ENCODE results near the gene CCDC47. TPM values are rescaled to one million over a fixed set of nuclear protein-coding genes. Genes with fewer than 3 reads are reported as not detected.

Gene CCDC47
- total and polyA plus RNA-seq, 2 donors (not counting 1 experiment from before 2014, with no cell fraction given) = 7.4 to 39.7 TPM

DNA sequence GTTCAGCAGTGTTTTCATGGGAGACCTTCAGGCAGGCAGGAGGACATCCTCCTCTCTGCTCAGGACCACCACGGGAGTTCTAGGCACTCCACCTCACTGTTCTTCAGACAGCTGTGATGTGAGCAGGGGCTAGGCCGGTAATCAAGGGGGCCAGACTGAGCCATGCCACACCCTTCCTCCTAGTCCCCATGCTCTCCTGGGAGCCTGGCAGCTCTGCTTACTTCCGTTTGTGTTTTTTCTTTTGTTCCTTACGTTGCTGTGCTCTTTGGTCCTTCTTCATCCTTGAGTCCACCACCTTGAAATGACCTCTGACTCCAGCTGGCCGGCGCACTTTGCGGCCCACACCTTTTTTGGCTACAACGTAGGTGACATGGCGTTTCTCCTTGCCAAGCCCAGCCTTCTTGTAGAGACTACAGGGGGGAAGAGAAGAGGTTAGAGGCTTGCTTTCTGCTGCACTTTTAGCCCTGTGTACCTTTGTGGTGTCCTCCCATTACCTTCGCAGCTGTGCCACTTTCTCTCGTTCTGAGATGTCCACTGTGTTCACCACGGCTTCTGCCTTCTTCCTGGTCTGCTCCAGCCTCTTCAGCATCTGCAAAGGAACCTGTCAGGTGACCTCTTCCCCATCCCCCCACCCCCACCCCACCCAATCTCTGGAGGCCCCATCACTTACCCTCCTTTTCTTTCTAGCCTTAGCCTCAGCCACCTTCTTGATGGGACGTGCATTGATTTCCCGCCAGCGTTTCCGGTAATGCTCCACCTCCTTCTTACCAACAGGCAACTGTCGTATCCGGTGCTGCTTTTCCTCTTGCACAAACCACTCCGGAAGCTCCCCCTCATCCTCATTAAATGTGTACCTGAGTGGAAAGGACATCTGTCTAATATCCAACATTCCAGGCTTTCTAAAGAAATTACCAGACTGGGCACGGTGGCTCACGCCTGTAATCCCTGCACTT lies 46.5 kb upstream of the CCDC47 start:
- intact Hi-C loops (cut with micrococcal nuclease) = no loop called here
- no peaks in the 10 kb centered on the region for H4K20me1 ChIP-seq (ENCODE audit: control insufficient read depth, insufficient read depth, low read length, poor library complexity, severe bottlenecking)
- 73% methylated on average over 11 of the region's 21 CpGs for WGBS (ENCODE audit: insufficient coverage)
- H3K27me3 ChIP-seq (replicated peaks in 1 of 4; ENCODE audit: control extremely low read depth in 1 of 4, control insufficient read depth in 3 of 4, insufficient read depth in 4 of 4, low read length in 3 of 4) = no peaks in the 10 kb centered on the region
- H3K36me3 ChIP-seq (replicated peaks in 1 of 2; ENCODE audit: control extremely low read depth in 1 of 2, control insufficient read depth in 1 of 2, extremely low read depth in 1 of 2, insufficient read depth in 2 of 2, low read length in 1 of 2) = peaks cover 9 to 96% of the 10 kb centered on the region in 2 experiments
- ATAC-seq (ENCODE audit: low read depth) (no peak), DNase-seq (no peak)
- POLR2A ChIA-PET = interaction anchor here (0.6 kb wide), 1 partner anchor 1013 kb away, joined by 3 read pairs; no protein-coding TSS in a partner anchor
- TF ChIP-seq EZH2 (IDR thresholded peaks at IDR 0.05; ENCODE audit: borderline replicate concordance, insufficient read depth, low read depth, low read length, poor library complexity, severe bottlenecking) = no peak
- TF ChIP-seq, protein P1, sequence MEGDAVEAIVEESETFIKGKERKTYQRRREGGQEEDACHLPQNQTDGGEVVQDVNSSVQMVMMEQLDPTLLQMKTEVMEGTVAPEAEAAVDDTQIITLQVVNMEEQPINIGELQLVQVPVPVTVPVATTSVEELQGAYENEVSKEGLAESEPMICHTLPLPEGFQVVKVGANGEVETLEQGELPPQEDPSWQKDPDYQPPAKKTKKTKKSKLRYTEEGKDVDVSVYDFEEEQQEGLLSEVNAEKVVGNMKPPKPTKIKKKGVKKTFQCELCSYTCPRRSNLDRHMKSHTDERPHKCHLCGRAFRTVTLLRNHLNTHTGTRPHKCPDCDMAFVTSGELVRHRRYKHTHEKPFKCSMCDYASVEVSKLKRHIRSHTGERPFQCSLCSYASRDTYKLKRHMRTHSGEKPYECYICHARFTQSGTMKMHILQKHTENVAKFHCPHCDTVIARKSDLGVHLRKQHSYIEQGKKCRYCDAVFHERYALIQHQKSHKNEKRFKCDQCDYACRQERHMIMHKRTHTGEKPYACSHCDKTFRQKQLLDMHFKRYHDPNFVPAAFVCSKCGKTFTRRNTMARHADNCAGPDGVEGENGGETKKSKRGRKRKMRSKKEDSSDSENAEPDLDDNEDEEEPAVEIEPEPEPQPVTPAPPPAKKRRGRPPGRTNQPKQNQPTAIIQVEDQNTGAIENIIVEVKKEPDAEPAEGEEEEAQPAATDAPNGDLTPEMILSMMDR (IDR thresholded peaks at IDR 0.05) = no peak
- CTCF ChIA-PET = no interaction called here
- Mint-ChIP-seq H3K4me1 (peaks cover 32% of the 10 kb centered on the region), H3K4me3 (no peak overlapping the region), H3K9me3 (ENCODE audit: insufficient read depth) (no peaks in the 10 kb centered on the region), H3K27ac (peak overlapping the region; percentile 71), H3K27me3 (no peaks in the 10 kb centered on the region)
- H3K9ac ChIP-seq (ENCODE audit: low read length) = no peak overlapping the region
- H3K4me1 ChIP-seq (ENCODE audit: control insufficient read depth in 2 of 2, insufficient read depth in 2 of 2, low read length in 2 of 2) = peaks cover 18 to 29% of the 10 kb centered on the region in 2 donors
- no peak overlapping the region for H3K4me3 ChIP-seq (ENCODE audit: control extremely low read depth in 1 of 5, extremely low read depth in 1 of 5, insufficient read depth in 1 of 5, low read depth in 2 of 5, low read length in 4 of 5)
- no peak overlapping the region for H2AFZ ChIP-seq (ENCODE audit: insufficient read depth, low read depth, low read length, poor library complexity, severe bottlenecking)
- peak overlapping the region; percentile 14 for H3K4me2 ChIP-seq (replicated peaks; ENCODE audit: low read depth, low read length, poor library complexity, severe bottlenecking)
- peak overlapping the region in 1 of 2 donors; percentile 37 for H3K27ac ChIP-seq (ENCODE audit: low read length in 2 of 2)
- no peaks in the 10 kb centered on the region for H3K9me3 ChIP-seq (ENCODE audit: control extremely low read depth in 1 of 3, control insufficient read depth in 2 of 3, insufficient read depth in 1 of 3, low read length in 2 of 3)
- peaks cover 10% of the 10 kb centered on the region for H3K79me2 ChIP-seq (ENCODE audit: control insufficient read depth, insufficient read depth, low read length)

GRCh38 chr17:63819131-63819530 lies 45.7 kb upstream of the CCDC47 start:
- TF ChIP-seq EZH2 (IDR thresholded peaks at IDR 0.05; ENCODE audit: borderline replicate concordance, insufficient read depth, low read depth, low read length, poor library complexity, severe bottlenecking) = no peak
- TF ChIP-seq, protein P1 (IDR thresholded peaks at IDR 0.05) = no peak
- H4K20me1 ChIP-seq (ENCODE audit: control insufficient read depth, insufficient read depth, low read length, poor library complexity, severe bottlenecking) = no peaks in the 10 kb centered on the region
- H3K36me3 ChIP-seq (replicated peaks in 1 of 2; ENCODE audit: control extremely low read depth in 1 of 2, control insufficient read depth in 1 of 2, extremely low read depth in 1 of 2, insufficient read depth in 2 of 2, low read length in 1 of 2) = peaks cover 9 to 95% of the 10 kb centered on the region in 2 experiments
- WGBS (ENCODE audit: insufficient coverage) = 88% methylated on average over 4 of the region's 6 CpGs
- H3K4me3 ChIP-seq (ENCODE audit: control extremely low read depth in 1 of 5, extremely low read depth in 1 of 5, insufficient read depth in 1 of 5, low read depth in 2 of 5, low read length in 4 of 5) = no peak overlapping the region
- peaks cover 16 to 25% of the 10 kb centered on the region in 2 donors for H3K4me1 ChIP-seq (ENCODE audit: control insufficient read depth in 2 of 2, insufficient read depth in 2 of 2, low read length in 2 of 2)
- no peak overlapping the region for H3K27ac Mint-ChIP-seq
- ATAC-seq (ENCODE audit: low read depth) (no peak), DNase-seq (no peak)
- no peak overlapping the region for H3K4me3 Mint-ChIP-seq
- ChIA-PET CTCF (interaction anchor here (1.0 kb wide), 1 partner anchor 10 kb away, joined by 3 read pairs; no protein-coding TSS in a partner anchor), POLR2A (no interaction called here)
- H3K27me3 ChIP-seq (replicated peaks in 1 of 4; ENCODE audit: control extremely low read depth in 1 of 4, control insufficient read depth in 3 of 4, insufficient read depth in 4 of 4, low read length in 3 of 4) = no peaks in the 10 kb centered on the region
- H3K9me3 Mint-ChIP-seq (ENCODE audit: insufficient read depth) = no peaks in the 10 kb centered on the region
- peak overlapping the region in 1 of 2 donors; percentile 37 for H3K27ac ChIP-seq (ENCODE audit: low read length in 2 of 2)
- H3K4me1 Mint-ChIP-seq = peaks cover 31% of the 10 kb centered on the region
- no peak overlapping the region for H3K4me2 ChIP-seq (replicated peaks; ENCODE audit: low read depth, low read length, poor library complexity, severe bottlenecking)
- no peaks in the 10 kb centered on the region for H3K27me3 Mint-ChIP-seq
- H3K79me2 ChIP-seq (ENCODE audit: control insufficient read depth, insufficient read depth, low read length) = peaks cover 3% of the 10 kb centered on the region
- H3K9ac ChIP-seq (ENCODE audit: low read length) = no peak overlapping the region
- intact Hi-C loops (cut with micrococcal nuclease) = no loop called here
- H2AFZ ChIP-seq (ENCODE audit: insufficient read depth, low read depth, low read length, poor library complexity, severe bottlenecking) = no peak overlapping the region
- H3K9me3 ChIP-seq (ENCODE audit: control extremely low read depth in 1 of 3, control insufficient read depth in 2 of 3, insufficient read depth in 1 of 3, low read length in 2 of 3) = no peaks in the 10 kb centered on the region

Data from B cell (primary cell).